ENCODE data around the gene HOXD10. TPM values are rescaled to one million over a fixed set of nuclear protein-coding genes. Genes with fewer than 3 reads are reported as not detected.

HOXD10 gene
- total and polyA plus RNA-seq, 9 of the 15 experiments (the other 6 are each of a cell fraction or from before 2014, with no cell fraction given), result not detected

DNA sequence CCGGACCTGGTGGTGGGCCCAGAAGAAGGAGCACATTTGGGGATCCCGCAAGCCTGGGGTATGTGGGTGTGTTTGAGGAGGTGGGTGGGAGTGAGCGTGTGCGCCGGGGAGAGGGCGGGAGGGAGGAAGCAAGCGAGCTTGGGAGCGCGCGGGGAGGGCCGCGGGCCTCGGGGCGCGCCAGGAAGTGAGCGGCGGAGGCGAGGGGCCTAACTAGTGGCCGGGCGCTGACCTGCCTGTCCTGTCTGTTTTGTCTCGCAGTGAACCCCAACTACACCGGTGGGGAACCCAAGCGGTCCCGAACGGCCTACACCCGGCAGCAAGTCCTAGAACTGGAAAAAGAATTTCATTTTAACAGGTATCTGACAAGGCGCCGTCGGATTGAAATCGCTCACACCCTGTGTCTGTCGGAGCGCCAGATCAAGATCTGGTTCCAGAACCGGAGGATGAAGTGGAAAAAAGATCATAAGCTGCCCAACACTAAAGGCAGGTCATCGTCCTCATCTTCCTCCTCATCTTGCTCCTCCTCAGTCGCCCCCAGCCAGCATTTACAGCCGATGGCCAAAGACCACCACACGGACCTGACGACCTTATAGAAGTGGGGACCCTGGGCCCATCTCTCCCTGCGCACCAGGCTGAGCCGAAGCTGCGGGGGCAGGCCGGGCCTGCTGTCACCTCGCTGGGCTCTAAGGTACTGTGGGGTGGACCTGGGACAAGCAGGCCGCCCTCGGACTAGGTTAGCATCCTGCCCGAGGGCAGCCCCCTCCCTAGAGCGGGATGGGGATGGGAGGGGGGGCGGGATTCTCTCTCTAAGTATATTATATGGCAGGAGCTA lies 36.0 kb downstream of the HOXD10 start:
- FAIRE-seq, result no peak
- WGBS (ENCODE audit: insufficient coverage, low coverage, missing lambda C conversion rate), result 8% methylated on average over 38 of the region's 48 CpGs
- ATAC-seq, result no peak
- Histone ChIP-seq H3K79me2 (ENCODE audit: control insufficient read depth, insufficient read depth, low read length) (no peaks in the 10 kb centered on the region), H3K4me2 (ENCODE audit: insufficient read depth, low read length) (no peak overlapping the region), H3K9me3 (replicated peaks; ENCODE audit: control insufficient read depth, insufficient read depth, low read depth, low read length) (no peaks in the 10 kb centered on the region), H3K9ac (ENCODE audit: insufficient read depth in 1 of 2, low read depth in 2 of 2, low read length in 2 of 2) (no peak overlapping the region), H3K27ac (ENCODE audit: extremely low read depth, low read depth, low read length) (no peak overlapping the region), H4K20me1 (replicated peaks; ENCODE audit: control insufficient read depth, insufficient read depth, low read length) (no peaks in the 10 kb centered on the region), H3K4me1 (replicated peaks in 1 of 2; ENCODE audit: control insufficient read depth in 2 of 2, insufficient read depth in 2 of 2, low read length in 2 of 2) (peaks cover 0 to 13% of the 10 kb centered on the region in 2 experiments; a peak in 1 of 5 replicates), H3K27me3 (ENCODE audit: control insufficient read depth in 2 of 2, insufficient read depth in 2 of 2, low read length in 2 of 2) (peaks cover 72 to 79% of the 10 kb centered on the region in 2 experiments), H3K9me1 (ENCODE audit: control insufficient read depth, insufficient read depth, low read length) (no peaks in the 10 kb centered on the region), H3K36me3 (ENCODE audit: control insufficient read depth, insufficient read depth, low read length) (no peaks in the 10 kb centered on the region), H2AFZ (ENCODE audit: low read depth, low read length) (no peak overlapping the region), H3K4me3 (no peak overlapping the region)
- in situ Hi-C loops (cut with MboI) (no loop called here), intact Hi-C loops (cut with micrococcal nuclease) (no loop called here)
- no peak for DNase-seq (ENCODE audit: extremely low read depth in 1 of 4, low spot score in 3 of 4)
- ChIA-PET CTCF (ENCODE audit: low intra/inter-chr PET ratio) (no interaction called here), POLR2A (interaction anchor here (1.0 kb wide), 1 partner anchor 9 kb away, joined by 3 read pairs; no protein-coding TSS in a partner anchor)
- BruUV-seq (replicated peaks), result no TSS peak
- no peak for TF ChIP-seq RBM14 (IDR thresholded peaks at IDR 0.05; ENCODE audit: borderline replicate concordance, insufficient read depth, low read depth, low read length)
- TF ChIP-seq ZNF76 (CRISPR knock-in tag; IDR thresholded peaks at IDR 0.05; ENCODE audit: borderline replicate concordance), result no peak
- TF ChIP-seq SREBF1 (IDR thresholded peaks at IDR 0.05; ENCODE audit: borderline replicate concordance, low read depth, low read length), result no peak
- no peak for TF ChIP-seq CTBP1 (IDR thresholded peaks at IDR 0.05; ENCODE audit: borderline replicate concordance)
- TF ChIP-seq, protein P1, sequence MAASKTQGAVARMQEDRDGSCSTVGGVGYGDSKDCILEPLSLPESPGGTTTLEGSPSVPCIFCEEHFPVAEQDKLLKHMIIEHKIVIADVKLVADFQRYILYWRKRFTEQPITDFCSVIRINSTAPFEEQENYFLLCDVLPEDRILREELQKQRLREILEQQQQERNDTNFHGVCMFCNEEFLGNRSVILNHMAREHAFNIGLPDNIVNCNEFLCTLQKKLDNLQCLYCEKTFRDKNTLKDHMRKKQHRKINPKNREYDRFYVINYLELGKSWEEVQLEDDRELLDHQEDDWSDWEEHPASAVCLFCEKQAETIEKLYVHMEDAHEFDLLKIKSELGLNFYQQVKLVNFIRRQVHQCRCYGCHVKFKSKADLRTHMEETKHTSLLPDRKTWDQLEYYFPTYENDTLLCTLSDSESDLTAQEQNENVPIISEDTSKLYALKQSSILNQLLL (CRISPR knock-in tag; IDR thresholded peaks at IDR 0.05; ENCODE audit: borderline replicate concordance), result no peak
- no peak for TF ChIP-seq HNRNPUL1 (IDR thresholded peaks at IDR 0.05; ENCODE audit: low read length)
- no peak for TF ChIP-seq ZNF134 (CRISPR knock-in tag; conservative IDR thresholded peaks at IDR 0.05)
- no peak for TF ChIP-seq ZBTB7A (IDR thresholded peaks at IDR 0.05; ENCODE audit: borderline replicate concordance, control insufficient read depth, low read depth, low read length)
- no peak for TF ChIP-seq C11orf30 (IDR thresholded peaks at IDR 0.05; ENCODE audit: low read depth)
- TF ChIP-seq CHD4 (IDR thresholded peaks at IDR 0.05; ENCODE audit: insufficient read depth, insufficient replicate concordance, low read depth, low read length, poor library complexity, severe bottlenecking), result no peak
- no peak for TF ChIP-seq ZFX (CRISPR knock-in tag; IDR thresholded peaks at IDR 0.05)
- no peak for TF ChIP-seq ADNP (tag; IDR thresholded peaks at IDR 0.05)
- TF ChIP-seq HDGF (IDR thresholded peaks at IDR 0.05), result no peak
- TF ChIP-seq, protein P2, sequence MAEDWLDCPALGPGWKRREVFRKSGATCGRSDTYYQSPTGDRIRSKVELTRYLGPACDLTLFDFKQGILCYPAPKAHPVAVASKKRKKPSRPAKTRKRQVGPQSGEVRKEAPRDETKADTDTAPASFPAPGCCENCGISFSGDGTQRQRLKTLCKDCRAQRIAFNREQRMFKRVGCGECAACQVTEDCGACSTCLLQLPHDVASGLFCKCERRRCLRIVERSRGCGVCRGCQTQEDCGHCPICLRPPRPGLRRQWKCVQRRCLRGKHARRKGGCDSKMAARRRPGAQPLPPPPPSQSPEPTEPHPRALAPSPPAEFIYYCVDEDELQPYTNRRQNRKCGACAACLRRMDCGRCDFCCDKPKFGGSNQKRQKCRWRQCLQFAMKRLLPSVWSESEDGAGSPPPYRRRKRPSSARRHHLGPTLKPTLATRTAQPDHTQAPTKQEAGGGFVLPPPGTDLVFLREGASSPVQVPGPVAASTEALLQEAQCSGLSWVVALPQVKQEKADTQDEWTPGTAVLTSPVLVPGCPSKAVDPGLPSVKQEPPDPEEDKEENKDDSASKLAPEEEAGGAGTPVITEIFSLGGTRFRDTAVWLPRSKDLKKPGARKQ (CRISPR knock-in tag; IDR thresholded peaks at IDR 0.05), result no peak
- TF ChIP-seq, protein P3, sequence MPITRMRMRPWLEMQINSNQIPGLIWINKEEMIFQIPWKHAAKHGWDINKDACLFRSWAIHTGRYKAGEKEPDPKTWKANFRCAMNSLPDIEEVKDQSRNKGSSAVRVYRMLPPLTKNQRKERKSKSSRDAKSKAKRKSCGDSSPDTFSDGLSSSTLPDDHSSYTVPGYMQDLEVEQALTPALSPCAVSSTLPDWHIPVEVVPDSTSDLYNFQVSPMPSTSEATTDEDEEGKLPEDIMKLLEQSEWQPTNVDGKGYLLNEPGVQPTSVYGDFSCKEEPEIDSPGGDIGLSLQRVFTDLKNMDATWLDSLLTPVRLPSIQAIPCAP (CRISPR knock-in tag; IDR thresholded peaks at IDR 0.05; ENCODE audit: borderline replicate concordance), result no peak
